NOMO-1 treated with dmso at 0.1 percent for 144 hours (cell line): Measurements from ENCODE around the gene ANO3.
"Not testable (repeated sequence)": the region's sequence is repeated elsewhere in the genome, so short reads cannot be mapped to it uniquely, and the experiment has no call there.

Experiments
- DNase-seq: peaks from one replicate; lab custom pipeline; 2025; ENCODE audit not compliant: unreplicated experiment; lab: John Stamatoyannopoulos, UW

ANO3 gene

GRCh38 chr11:26571861-26572654 is 240.1 kb downstream of the ANO3 start, which contains the start of gene MUC15:
Gene MUC15, minus strand, starts transcription at chr11:26572263. Its CDS starts 5,169 bp downstream, at chr11:26567094.
- DNase-seq, result no peak

GRCh38 chr11:26572770-26573402 is 241.0 kb downstream of the ANO3 start:
- no peak for DNase-seq

DNA sequence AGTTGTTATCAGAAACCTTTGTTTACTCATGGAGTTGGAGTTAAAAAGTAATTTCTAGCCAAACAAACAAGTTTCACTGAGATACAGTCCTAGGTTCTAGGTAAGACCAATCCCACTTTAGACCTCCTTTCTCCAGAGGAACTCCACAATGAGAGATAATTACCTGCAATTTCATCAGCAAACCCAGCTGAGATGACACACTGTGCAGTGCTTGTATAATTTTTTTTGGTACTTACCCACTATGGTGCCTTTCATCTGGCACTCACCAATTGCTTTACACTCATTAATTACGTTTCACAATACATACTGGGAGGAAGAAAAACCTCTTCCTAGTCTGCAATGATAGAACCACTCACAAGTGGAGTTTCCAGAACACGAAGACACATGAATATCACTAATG is 242.0 kb downstream of the ANO3 start:
- DNase-seq, result no peak

GRCh38 chr11:26575946-26576345 is 244.0 kb downstream of the ANO3 start:
- no peak for DNase-seq

DNA sequence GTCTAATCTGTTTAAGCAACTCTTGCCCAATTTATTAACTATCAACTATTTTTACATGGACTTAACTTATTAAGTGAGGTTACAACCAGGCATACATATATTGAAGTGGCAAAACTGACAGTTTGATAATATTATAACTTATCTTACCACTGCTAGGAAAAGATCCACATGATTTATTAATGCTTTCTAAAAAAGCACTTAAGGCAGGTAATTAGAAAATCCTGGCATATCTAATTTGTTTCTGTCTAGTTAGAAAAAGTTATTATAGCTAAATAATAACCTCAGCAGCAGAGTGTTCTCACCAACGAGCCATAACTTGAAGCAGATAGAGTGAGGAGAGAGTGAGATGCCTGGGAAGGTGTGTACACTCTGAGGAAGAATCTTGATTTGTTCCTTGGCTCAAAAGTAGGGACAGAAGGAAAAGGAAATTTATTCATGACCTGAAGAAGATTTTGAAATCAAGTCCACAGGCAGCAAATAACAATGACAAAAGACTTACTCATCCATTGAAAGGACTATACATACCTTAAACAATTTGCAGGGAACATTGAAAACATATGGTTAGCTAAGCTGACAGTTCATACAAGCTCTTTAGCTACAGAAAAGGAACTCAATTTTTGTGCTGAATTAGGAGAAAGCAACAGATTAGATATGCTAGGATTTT is 247.2 kb downstream of the ANO3 start:
- no peak for DNase-seq

GRCh38 chr11:26579683-26580082 is 247.8 kb downstream of the ANO3 start:
- DNase-seq, result no peak

DNA sequence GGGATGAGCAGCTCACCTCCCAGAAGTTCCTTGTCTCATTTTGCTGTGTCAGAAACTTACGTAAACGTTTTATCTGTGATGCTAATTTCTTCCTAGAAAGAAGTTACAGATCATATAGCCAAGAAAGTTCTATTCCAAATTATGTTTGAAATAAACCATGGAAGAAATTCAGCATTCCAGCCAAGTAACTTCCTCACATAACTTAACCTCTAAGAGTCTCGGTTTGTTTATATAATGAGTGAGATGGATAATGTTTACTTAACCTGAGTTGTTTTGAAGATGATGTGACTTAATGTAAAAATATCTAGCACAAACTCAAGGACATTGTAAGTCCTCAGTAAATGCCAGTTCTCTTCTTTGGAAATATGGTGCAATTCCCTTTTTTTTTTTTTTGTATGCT is 249.0 kb downstream of the ANO3 start:
- DNase-seq, result no peak

DNA sequence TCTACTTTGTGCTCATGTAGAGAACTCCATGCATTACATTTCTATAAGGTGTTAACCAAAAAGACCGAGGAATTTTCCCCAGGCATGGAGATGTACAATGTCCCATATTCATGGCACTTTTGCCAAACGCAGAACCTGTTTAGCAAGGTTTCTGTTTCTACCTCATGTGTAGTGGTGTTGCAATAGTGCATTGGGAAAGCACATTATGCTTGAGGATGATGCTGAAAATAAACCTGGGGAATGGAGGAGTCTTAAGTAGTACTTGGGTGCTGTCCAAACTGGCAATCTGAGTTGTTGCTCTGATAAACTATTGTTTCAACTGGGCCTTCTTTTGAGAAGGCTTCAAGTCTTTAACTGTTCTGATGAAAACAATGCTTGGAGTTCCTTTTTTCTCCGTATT is 251.6 kb downstream of the ANO3 start:
- DNase-seq, result no peak

DNA sequence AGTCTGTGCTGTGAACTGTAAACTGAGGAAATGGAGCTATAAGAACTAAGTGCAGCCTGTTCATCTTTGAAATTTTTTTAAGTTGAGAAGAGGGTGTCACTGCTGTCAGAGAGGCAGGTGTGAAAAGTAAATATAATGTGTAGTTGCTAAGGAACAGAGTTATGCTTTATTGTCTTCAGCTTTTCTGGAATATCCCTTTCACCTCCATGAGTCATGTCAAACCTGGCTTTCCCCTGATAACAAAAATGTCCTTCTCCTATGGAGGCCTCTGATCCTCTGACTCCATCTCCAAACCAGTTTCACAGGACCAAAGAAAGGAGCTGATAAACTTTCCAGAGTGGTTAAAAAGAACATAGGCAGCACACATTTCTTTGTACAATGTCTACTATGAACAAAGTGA is 252.9 kb downstream of the ANO3 start:
- no peak for DNase-seq

- no peak for DNase-seq
Measured at GRCh38 chr11:26587073-26587472, 255.1 kb downstream of the ANO3 start.

GRCh38 chr11:26593691-26594090 is 261.8 kb downstream of the ANO3 start:
- DNase-seq, result no peak

- DNase-seq, result peak; percentile 38
Measured at GRCh38 chr11:26595207-26595865, 263.4 kb downstream of the ANO3 start.

- not testable (repeated sequence) for DNase-seq
Measured at GRCh38 chr11:26597049-26597689, 265.2 kb downstream of the ANO3 start.

DNA sequence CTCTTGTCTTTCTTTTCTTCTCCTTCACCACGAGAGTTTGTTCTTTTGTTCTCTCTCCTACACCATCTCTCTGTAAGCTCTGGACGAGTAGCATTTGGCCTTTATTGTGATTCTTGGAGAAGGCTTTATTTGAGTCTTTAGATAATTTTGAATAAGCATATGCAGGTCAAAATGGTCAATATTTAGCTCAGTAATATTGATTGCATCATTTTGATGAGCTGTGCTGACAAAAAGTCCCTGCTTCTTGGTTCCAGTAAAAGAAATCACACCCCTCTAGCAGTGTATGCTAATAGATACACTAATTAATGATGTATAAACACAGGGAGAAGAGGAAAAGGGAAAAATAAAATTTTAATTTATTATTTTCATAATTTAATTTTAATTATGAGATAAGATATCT is 266.0 kb downstream of the ANO3 start:
- no peak for DNase-seq

GRCh38 chr11:26599425-26599824 is 267.5 kb downstream of the ANO3 start:
- no peak for DNase-seq

GRCh38 chr11:26599876-26600434 is 268.0 kb downstream of the ANO3 start:
- DNase-seq, result no peak

DNA sequence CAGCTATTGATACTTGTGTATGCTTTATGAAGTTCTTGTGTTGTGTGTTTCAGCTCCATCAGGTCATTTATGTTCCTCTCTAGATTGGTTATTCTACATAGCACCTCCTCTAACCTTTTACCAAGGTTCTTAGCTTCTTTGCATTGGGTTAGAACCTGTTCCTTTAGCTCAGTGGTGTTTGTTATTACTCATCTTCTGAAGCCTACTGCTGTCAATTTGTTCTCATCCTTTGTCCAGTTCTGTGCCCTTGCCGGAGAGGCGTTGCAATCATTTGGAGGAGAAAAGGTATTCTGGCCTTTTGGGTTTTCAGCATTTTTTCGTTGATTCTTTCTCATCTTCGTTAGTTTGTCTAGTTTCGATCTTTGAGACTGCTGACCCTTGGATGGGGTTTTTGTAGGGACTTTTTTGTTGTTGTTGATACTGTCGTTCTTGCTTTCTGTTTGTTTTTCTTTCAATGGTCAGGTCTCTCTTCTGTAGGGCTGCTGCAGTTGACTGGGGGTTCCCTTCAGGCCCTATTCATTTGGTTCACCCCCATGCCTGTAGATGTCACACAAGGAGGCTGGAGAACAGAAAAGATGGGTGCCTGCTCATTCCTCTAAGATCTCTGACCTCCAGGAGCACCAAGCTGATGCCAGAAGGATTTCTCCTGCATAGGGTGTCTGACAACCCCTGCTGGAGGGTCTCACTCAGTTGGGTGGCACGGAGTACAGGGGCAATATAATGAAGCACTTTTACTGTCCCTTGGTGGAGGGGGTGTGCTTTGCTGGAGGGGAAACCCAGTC is 276.0 kb downstream of the ANO3 start:
- DNase-seq, result no peak

DNA sequence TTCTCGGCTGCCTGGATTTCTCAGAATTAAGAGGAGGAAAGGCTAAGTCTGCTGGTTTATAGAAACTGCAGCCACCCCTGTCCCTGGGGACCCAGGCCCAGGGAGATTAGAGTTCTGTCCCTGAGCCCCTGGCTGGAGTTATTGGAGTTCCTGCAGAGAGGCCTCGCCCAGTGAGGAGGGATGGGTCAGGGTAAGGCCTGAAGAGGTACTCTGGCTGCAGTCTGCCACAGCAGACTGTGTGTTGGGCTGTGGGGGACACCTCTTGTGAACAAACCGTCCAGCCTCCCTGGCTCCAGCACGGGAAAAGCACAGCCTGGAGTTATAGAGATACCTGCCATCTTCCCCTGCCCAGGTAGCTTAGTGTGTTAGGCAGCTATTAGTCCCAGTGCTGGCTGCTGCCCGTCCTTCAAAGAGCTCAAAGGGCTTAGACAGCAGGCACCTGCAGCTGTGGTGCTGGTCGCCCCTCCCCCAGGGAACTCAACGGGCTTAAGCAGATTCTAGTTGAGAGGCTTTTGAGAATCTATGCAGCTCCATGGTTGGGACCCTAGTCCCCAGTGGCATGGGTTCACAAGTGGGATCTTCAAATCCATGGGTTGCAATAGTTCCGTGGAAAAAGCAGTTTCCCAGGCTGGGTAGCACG is 276.7 kb downstream of the ANO3 start:
- no peak for DNase-seq

GRCh38 chr11:26613759-26614158 is 281.8 kb downstream of the ANO3 start:
- no peak for DNase-seq
